ENCODE results near the gene LRPAP1.
"Not testable (repeated sequence)": the region's sequence is repeated elsewhere in the genome, so short reads cannot be mapped to it uniquely, and the experiment has no call there.

The LRPAP1 gene

DNA sequence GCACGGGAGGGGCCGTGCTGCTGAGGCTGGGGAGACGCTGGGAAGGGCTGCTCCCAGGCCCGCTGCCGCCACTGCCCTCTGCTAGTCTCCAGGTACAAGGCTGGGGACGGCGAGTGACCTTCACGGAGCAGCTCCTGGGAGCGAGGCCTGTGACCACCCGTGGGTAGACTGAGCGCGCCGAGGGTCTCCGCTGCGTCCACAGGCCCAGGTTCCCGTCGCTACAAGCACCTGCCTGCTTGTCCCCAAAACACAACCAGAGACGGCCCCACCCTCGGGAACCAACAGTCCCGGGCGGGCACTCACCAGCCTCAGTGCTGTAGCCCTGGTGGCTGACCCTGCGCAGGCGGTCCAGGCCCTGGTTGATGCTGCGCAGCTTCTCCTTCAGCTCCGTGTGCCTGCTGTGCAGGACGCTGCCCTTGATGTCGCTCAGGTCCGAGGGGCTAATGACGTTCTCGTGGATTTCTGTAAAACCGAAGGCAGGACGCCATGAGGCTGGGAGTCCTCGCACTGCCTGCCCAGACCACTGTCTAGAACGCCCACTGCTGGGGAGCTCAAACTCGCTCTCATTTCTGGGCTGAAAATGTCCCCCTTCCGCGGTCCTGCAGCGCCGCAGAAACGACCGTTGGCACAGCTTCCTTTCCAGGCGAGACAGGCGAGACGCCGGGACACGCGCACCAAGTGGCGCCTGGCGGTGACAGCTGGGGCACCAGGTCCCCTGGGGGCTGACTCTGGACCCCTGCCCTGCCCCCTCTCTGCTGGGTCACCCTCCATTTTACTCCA lies 14.3 kb downstream of the LRPAP1 start:
- DNase-seq, result no peak

DNA sequence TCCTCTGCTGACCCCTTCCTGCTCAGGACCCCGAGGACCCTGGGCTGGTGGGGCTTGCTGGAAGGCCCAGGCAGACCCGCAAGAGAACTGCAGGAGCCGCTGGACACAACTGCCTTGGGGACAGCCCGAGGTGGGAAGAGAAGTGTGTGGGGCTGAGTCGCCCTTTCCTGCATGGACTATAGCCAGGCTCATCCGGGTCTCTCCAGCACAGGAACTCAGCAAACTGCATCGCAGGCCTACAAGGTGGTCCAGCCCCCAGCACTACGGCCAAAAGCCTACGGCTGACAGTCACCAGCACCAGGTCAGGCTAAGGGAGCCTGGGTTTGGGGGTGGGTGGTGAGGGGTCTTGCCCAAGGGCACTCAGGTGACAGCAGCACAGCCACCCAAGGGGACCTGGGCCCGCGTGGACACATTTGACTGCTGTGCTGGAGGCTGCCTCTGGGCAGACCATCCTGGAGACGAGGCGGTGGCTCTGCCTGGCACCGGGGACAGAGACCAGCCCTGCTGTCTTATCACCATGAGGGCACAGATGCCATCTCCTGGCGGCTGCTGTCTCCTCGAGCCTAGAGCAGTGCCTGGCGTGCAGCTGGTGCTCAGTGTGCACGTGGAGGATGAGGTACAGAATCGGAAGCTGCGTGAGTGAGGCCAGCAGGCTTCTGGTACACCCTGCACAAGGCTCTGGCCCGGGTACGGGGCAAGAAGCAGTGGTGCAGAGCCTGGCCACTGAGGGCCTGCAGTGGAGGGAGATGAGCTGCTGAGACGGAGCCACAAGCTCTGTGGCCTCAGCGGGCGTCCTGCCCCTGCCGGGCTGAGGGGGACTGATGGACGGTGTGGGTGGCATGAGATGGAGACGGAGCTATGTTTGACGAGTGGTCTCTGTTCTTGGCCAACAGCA lies 15.1 kb downstream of the LRPAP1 start:
- DNase-seq, result no peak

DNA sequence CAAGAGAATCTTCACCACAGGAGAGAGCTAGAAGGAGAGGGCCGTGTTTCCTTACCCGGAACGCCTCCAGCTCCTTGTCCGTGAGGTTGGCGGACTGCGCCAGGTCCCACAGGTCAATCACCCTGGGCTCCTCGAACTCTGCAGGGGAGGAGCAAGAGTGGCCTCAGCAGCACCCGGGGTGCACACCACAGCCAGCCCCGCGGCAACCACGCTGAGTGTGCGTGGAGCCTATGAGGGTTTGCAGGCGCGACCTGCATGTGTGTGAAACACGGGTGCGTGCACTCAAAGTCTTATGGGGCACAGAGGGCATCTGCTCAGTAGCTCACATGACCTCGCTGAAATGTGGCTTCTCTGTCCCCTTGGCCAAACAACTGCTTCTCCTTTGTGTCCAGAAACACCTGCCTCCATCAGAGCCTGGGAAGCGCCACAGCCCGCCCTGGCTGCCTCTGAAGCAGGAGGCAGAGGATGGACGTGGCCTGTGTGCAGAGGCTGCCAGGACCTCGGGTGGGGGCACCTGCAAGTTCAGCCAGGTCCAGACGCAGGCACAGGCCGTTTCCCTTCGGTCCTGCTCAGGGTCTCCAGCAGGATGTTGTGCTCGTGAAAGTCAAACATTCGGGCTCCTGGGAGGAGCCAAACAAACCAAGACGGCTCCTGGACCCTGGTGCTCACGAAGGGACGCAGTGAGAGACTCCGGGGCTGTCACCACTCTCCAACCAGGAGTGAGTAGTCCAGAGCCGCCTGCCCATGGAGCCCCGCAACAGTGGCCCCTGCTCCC lies 16.0 kb downstream of the LRPAP1 start:
- no peak for DNase-seq

DNA sequence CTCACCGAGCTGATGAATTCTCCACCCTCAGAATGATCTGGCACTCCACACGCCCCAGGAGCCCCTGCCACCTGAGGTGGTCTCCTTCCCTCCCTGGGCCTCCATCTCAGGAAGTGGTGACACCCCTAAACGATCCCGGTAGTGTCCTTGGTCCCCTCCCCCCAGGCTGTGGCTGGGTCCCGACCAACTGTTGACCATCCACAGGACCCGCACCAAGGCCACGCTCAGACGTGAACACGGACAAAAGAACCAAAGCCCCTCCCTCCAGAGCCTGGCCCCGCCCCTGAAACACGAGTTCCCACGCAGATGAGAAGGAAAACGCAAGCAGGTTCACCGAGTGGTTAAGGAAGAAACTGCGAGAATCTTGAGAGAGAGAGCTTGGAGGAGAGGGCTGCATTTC lies 16.6 kb downstream of the LRPAP1 start:
- no peak for DNase-seq

DNA sequence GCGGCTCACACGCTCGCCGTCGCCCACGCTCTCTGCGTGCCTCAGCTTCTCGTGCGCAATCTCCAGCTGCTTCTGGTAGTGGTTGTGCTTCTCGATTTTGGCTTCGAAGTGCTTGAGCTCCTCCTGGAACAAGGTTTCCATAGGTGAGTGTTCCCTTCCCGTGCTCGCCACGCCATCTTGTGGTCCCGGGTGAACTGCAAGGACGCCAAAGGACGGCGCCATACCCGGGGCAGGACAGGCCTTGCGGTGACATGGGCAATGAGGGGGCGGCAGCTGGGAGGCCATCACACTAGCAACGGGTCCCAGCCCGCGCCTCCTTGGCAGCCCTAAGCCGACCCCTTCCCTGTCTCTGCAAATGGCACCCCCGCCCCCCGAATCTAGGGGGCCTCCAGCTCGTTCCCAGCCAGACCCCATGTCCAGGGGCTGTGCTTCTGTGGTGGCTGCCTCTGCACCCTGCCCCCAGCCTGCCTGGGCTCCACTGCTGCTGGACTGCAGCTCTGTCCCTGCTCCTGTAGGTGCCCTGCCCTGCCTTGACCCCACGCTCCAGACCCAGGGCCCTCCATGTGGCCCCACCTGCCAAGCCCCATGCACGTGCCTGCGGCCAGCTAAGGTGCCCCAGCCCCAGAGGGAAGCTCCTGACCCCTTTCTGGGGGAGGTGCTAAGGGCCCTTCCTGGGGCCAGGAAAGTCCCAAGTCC lies 17.3 kb downstream of the LRPAP1 start:
- DNase-seq, result no peak

DNA sequence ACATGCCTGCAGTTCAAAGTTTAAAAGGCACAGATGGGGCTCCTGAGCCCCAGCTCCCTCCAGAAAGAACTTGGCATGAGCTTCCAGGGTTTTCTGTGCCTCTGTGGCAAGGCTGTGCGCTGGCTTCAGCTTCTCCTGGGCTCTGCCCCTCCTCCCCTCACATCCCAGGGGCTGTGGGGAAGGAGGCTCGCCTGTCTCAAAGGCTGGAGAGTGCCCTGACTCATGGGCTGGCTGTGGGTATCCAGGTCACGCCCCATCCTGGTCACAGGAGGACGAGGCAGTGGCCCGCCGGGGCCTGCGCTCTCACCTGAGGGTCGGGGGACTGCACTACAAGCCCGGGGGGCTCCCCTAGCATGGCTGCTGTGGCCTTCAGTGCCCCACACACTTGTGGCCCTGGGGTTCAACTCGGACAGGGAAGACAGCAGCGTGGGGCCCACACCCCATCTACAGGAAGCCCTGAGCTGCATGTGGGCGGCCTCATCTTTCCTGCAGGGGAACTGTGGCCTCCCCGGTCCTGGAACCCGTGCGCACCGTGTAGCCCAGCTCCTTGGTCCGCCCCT lies 17.9 kb downstream of the LRPAP1 start:
- no peak for DNase-seq

DNA sequence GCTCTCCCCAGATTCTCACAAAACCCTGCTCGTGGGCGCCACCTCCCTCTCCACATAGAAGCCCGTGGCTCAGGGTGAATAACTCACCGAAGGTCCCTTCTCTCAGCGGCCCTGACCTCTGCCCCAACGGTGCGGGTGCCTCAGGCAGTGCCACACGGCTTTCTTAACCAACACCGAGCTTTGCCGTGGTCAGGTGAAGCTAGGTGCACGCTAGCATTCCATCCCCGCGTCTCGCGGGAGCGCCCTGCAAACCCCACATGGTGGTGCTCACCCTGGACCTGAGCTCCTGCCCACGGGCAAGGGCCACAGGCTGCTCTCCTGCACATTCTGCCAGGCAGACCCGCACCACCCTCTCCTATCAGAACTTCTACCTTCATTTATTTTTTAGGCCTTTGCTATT lies 18.4 kb downstream of the LRPAP1 start:
- no peak for DNase-seq

DNA sequence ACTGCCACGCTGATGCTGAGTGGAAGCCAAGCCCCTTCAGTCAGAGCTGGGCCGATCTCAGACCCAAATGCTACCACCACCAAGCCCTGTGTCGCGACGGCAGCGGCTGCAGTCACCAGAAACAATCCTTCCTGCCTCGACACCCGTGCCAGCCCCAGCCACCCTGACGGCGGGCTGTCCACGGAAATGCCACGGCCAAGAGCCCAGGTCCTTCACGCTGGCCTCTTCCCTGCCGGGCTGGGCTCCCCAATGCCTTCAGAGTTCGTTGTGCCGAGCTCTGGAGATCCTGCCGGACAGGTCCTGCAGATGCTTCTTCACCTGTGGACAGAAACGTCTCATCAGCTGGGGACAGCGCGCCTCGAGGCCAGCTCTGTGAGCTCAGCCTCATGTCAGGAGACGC lies 19.5 kb downstream of the LRPAP1 start:
- DNase-seq, result no peak

DNA sequence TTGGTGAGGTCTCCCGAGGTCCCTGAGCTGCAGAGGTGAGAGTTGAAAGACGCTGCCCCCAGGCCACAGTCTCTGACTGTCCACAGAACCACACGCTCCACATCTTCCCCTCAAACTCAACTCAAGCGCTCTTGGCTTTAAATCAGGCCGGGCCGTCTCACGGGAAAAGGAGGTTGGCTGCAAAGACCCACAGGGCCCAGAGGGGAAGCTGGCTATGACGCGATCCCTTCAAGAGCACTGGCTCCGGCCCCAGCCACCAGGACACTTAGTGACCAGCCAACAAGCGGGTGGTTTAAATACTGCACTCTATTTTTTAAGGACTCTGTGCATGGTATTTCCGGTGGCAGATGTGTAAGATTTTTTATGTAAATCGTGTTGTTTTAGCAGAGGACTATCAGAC lies 19.9 kb downstream of the LRPAP1 start:
- no peak for DNase-seq

DNA sequence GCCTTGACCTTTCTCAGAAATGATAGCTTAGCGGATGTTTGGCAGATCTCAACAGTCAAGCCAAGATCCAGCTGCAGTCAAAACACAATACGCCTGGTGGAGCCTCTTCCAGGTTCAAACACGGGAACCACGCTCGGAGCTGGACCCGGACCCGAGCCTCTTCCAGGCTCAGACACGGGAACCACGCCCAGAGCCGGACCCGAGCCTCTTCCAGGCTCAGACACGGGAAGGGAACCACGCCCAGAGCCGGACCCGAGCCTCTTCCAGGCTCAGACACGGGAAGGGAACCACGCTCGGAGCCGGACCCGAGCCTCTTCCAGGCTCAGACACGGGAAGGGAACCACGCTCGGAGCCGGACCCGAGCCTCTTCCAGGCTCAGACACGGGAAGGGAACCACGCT lies 20.6 kb downstream of the LRPAP1 start:
- not testable (repeated sequence) for DNase-seq

DNA sequence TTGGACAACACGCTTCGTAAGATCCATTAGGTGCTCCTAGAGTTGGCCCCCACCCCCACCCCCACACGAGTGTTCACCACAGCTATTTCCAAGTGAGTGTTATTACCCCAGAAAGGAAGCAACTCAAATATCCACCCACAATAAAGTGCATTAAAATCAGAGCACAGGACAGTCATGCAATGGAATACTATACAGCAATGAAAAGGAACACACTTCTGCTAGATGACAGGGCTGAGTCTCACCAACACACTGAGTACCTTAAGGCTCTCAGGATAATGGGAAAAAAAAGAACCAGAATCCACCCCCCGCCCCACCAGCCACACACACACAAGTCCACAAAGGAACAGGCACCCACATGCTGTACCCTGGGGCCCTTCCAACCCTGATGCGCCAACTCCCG lies 21.0 kb downstream of the LRPAP1 start:
- DNase-seq, result no peak

DNA sequence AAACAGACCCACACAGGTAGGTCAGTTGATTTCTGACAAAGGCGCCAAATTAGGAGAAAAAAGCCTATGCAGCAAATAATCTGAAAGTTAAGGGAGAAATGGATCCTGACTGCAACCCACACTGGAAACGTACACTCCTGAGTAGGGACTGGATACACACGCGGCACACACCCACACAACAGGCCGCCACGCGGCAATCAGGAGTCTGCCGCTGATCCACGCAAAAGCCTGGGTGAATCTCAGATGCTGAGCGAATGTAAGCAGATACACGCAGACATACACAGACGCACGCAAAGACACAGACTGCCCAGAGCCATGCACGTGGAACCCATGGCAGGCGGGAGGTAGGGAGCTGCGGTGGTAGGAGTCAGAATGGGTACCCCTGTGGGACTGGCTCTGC lies 21.7 kb downstream of the LRPAP1 start:
- no peak for DNase-seq

DNA sequence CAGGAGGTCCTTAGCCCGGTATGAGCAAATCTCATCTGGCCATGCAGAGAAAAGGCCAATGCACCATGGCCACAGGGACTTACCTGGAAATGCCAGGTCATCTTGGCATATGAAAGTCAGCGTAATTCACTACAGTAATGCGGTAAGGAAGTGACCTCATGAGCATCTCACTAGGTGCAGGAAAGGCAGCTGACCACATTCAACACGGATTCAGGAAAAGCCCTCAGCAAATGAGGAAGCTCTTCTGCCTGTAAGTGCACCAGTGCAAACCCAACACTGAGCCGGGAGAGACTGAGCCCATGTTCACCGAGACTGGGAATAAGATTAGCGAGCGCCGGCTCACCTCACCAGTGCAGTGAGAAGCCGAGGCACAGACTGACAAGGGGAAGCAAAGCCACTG lies 23.7 kb downstream of the LRPAP1 start:
- DNase-seq, result no peak

DNA sequence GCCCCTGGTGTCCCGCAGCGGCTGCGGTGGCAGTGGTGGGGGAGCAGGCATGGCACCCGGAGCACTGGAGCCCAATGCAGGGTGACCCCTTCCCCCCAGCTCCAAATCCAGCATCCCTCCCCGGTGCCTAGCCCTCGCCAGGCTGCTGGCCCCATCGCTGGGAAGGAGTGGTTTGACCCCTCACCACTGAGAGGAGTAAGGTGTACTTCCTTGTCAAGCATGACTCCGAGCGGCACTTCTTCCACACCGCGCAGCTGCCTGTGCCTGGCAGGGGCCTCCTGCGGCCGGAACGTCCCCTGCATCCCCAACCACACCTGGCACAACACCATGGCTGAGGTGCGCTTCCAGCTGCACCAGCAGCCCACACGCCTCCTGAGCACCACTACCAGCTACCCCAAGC lies 27.0 kb downstream of the LRPAP1 start:
- DNase-seq, result no peak

DNA sequence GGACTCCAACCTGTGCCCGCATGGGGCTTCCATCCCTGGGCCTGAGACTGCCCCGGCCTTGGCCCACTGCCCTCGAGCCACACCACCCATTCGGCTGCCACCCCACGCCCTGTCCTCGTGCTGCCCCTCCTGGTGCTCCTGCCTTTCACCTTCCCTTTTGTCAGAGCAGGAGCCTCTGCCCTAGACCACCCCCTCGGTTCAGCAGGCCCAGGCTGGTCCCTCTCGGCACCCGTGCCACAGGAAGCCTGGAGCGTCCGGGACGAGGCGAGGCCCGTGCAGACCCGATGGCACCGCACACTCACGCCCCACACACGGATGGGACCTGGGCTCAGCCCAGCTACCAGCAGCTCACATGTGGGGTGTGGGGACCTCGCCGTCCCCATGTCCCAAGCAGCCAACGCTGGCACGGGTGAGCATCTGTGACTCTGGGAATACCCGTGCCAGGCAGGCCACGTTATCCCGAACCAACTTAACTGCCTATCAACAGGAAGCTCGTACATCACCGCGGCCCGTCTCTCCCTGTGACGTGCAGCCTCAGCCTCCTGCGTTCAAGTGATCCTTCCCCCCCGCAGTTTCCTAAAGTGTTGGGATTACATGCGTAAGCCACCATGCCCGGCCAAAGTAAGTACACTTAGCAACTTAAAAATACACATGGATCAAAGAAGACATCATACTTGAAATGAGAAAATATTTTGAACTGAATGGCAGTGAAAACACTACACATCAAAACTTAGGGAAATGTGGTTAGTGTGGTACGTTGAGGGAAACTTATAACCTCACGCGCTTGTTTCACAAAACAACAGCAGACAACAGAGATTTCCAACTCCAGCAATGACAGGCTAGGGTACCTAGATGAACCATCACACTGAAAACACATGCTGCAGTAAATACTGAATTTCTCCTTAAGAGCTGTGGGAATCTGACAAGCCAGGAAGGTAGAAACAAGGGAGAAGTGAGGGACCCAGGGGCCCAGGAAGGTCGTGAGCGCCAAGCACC lies 29.0 kb downstream of the LRPAP1 start:
- DNase-seq, result no peak

DNA sequence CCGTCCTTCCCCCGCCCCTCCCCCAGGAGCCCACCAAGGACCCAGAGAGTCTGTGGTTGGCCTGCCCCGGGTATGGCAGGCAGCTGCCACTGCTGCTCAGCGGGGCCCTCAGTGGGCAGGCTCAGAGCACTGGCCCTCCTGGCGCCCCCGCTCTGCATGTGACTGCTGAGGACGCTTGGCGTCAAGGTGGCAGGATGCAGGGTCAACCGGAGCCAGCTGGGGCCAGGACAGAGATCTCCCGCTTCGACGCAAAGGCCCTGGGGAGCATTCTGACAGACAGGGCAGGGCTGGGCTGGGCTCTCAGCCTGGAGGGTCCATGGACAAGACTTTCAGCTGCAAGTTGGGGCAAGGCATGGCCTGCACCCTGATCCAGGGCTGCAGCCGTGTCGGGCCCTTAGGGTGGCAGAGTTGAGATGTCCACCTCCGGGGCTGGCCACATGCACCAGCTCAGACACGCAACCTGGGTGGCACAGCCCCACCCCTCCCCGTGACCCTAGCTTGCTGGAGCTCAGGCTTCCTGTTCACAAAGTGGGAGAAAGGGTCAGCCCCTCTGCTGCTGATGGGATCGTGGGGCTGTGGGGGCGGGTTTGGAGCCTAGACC lies 30.3 kb downstream of the LRPAP1 start:
- DNase-seq, result no peak

DNA sequence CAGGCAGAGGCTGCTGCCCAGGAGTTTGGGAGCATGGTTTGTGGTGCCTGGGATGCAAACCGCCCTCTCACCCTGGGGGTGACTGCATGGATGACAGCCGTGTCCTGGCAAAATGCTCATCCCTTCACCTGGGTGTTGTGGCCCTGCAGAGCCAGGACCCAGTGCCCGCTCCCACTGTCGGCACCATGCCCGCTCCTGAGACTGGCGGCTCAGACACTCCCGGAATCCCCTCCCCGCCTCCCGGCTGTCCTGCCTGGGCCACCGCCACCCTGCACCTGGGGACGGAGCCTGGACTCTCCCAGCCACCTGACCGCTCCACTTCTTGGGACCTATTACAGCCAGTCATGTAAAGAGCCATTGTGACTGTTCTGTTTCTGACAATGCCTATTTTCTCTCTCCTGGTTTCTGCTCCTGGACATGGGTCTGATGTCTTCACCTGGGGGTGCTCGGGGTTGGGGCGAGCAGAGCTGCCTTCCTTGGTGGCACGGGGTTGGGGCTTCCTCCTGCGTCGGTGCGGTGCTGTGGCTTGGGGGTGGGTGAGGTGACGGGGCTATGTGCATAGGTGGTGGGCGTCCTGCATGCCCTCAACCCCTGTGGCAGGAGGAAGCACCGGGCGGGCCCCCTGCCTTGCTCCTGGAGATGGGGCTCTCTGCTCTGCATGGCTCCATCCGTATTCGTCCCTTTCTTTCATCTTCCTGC lies 30.9 kb downstream of the LRPAP1 start:
- DNase-seq, result no peak

DNA sequence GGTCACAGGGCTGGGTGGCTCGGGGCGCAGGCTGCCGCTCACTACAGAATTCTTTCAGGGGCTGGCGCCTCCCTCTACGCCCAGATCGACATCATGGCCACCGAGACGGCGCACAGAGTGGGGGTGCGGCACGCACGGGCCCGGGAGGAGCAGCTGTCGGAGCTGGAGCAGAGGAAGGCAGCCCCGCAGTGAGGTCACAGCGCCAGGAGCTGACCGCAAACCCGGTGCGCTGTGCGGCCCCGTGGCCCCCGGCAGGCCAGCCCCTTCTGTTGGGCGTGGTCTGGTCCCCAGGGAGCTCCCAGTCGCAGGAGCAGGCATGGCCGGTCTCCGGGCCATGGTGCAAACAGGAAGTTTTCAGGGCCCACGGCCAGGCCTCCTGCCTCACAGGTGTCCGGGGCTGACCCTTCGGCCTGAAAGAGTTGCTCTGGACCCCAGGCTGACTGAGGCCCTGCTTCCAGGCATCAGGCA lies 31.6 kb downstream of the LRPAP1 start:
- no peak for DNase-seq

DNA sequence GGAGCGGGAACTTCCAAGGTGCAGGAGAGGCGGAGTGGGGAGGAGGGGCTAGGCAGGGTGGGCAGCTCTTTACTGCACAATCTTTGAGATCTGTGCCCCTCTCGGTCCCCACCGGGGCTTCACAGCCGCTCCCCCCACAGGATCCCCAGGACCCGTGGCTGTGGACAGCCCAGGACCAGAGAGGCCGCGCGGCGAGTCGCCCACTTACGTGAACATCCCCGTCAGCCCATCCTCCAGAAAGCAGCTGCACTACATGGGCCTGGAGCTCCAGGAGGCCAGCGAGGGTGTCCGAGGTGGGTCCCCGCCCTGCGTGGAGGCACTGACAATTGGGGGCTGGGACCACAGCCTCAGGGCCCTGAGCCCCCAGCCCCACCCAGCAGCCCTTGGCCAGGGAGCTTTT lies 32.1 kb downstream of the LRPAP1 start:
- no peak for DNase-seq

DNA sequence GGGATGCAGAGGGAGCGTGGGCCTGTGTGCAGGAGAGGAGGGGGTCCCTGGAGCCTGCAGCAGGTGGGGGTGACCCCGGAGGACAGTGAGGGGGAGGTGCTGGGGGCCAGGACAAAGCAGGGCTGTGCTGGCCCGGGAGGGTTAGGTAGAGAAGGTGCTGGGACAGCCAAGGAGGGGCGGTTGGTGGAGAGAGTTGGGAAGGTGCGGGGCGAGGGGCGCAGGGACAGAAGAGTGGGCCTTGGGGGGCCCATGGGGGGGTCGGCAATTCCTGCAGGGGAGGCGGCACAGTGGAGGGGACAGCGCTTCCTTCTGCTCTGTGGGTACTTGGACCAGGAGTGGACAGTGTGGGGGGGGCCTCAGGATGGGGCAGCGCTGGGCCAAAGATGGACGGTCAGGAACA lies 32.5 kb downstream of the LRPAP1 start:
- DNase-seq, result no peak

All from NCI-H1092 treated with DMSO at 0.1 percent for 48 hours (cell line).